IPS-11a (cell line): Measurements from ENCODE around the gene CXCL5.
A peak's percentile ranks its signal among the peaks of the same experiment; 100 is the strongest.

Source experiments
- H3K4me3 ChIP-seq: one replicate; pipeline ENCODE4 v1.5.1; 2013; ENCODE audit warnings: low read depth, low read length, control low read depth

The CXCL5 gene

DNA sequence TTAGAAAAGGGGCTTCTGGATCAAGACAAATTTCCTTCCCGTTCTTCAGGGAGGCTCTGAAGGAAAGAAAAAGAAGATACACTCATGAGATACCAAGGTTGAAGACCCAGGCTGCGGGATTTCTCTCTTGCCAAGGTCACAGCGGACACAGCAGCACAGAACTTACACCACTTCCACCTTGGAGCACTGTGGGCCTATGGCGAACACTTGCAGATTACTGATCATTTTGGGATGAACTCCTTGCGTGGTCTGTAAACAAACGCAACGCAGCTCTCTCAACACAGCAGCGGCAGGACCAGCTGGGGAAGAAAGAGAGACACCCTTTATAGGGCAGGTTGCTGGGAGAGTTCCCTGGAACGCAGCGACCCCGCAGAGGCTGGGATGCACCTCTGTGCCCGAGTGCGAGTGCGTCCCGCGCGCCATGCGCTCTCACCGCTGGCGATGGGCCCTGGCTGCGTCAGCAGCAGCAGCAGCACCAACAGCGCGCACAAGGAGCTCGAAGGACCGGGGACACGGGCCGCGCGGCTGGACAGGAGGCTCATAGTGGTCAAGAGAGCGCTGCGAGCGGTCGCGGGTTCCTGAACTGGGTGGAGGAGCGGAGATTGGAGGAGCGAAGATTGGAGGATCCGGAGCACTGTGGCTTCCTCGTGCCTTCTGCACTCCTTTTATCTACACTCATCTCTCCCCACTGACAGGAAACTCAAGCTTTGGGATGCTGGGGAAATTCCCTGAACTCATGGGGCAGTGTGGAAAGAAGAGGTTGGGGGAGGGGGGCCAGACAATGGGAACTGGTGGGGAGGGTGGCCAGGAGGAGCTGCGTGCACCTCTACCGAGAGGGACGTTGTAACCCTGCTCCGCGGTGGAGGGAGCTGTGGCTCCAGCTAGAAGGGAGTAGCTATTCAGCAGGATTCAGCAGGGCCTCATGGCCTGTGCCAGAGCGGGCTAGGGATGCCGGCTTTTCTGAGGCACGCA, at the start of gene CXCL5:
Gene CXCL5, minus strand, starts transcription at position 638 of the 972 bp plus-strand sequence. Its CDS starts 96 bp downstream, at position 542.
- peak within 1 kb of the TSS; percentile 25 for H3K4me3 ChIP-seq

DNA sequence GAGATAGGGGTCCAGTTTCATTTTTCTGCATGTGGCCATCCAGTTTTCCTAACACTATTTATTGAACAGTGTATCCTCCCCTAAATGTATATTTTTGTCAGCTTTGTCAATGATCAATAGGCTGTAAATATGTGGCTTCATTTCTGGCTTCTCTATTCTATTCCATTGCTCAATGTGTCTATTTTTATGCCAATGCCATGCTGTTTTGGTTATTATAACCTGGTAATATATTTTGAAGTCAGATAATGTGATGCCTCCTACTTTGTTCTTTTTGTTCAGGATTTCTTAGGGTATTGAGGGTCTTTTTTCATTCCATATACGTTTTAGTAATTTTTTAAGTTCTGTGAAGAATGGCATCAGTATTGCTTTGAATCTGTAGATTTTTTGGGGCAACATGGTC, 48.7 kb upstream of the CXCL5 start:
- H3K4me3 ChIP-seq: no peak overlapping the region

DNA sequence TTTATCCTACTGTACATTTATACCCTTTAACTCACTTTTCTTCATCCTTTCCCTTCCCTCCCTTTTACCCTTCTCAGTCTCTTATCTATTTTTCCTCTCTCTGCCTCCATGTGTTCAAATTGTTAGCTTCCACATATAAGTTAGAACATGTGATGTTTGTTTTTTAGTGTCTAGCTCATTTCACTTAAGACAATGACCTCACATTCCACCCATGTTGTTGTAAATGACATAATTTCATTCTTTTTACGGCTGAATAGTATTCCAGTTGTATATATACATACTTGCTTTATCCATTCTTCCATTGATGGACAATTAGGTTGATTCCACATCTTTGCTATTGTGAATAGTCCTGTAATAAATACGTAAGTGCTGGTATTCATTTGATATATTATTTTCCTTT, 47.3 kb upstream of the CXCL5 start:
- H3K4me3 ChIP-seq: no peak overlapping the region

DNA sequence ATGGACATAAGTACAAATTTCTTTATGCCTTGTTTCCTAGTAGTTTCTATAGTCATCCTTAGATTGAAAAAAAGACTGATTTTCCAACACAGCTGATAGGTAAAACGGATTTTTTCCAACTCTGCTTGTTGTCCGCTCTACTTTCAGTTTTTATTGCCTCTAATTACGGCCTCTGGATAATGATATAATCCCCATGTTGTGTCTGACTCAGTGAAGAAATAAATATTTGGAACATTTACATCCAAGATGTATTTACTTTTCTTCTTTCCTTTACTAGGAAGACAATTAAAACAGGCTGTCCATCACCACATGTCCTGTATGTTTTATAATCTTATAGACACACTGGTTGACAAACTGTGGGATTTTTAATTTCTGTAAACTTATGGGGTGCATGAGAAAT, 46.8 kb upstream of the CXCL5 start:
- H3K4me3 ChIP-seq: no peak overlapping the region

DNA sequence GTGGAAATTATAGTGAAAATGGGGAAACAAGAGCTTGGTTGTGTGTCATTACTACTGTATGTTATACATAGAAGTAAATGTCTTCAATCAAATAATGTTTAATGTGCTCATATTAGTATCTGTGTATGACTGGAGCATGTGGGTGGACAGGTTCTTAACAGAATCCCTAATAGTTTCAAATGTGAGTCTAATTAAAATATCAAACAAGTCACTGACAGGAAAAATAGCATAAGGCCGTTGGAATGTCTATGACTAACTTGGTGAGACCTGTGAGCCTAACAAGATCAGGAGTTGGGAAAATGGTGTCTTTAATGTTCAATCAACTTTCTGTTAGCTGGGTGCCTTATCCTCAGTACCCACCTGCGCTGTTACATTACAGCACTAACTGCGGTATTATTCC, 46.2 kb upstream of the CXCL5 start:
- H3K4me3 ChIP-seq: no peak overlapping the region

DNA sequence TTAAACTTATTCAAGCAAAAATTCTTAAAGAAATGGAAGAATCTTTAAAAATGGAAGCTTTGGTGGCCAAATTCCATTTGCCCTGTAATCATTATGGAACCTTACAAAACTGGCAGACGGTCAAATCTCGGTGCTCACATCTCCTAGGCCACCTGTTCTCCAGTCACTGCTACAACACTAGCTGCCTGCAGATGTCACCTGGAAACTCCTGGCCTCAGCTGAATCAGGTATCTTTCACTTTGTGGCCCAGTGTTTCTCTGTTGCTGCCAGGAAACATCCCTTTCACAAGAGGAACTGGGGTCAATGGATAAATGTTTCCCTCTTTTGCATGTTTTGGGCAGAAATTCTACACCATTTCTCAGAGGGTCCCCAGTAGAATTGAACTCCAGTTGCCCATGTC, 44.2 kb upstream of the CXCL5 start:
- H3K4me3 ChIP-seq: no peak overlapping the region

DNA sequence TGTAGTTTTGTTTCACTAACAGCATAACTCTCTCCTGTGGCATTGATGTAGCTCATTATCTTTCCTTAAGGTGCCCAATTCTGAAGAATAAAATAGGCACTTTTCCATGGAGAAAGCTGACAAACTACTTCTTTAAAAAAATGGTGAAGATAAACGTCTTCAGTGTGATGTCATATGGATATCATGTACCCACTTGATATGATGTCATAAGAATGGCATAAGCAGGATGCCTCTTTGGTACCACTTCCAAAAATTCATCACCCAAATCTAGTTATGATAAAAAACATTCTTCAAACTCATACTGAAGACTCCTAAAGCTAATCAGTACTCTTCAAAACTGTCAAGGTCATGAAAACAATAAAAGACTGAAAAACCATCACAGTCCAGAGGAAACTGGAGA, 42.9 kb upstream of the CXCL5 start:
- no peak overlapping the region for H3K4me3 ChIP-seq

DNA sequence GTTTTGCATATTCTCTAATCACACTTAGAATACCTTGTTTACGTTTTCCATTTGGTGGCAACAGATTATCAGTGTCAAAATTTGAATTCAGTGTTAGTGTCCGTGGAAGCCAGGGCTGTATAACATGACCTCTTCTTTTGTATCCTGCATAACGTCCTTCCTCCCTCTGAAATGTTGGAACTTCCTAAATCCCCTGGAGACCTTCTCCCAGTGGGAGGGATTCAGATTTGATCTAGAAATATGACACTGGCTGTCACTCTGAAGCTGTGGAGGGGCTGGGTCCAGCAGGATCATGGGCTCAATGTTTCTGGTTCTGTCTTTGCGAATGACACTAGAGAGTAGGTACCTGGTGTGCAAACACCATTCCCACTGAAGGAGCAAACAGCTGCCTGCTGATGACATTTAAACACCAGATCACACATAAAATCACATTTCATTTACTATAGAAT, 40.9 kb upstream of the CXCL5 start:
- H3K4me3 ChIP-seq: peak overlapping the region; percentile 63

DNA sequence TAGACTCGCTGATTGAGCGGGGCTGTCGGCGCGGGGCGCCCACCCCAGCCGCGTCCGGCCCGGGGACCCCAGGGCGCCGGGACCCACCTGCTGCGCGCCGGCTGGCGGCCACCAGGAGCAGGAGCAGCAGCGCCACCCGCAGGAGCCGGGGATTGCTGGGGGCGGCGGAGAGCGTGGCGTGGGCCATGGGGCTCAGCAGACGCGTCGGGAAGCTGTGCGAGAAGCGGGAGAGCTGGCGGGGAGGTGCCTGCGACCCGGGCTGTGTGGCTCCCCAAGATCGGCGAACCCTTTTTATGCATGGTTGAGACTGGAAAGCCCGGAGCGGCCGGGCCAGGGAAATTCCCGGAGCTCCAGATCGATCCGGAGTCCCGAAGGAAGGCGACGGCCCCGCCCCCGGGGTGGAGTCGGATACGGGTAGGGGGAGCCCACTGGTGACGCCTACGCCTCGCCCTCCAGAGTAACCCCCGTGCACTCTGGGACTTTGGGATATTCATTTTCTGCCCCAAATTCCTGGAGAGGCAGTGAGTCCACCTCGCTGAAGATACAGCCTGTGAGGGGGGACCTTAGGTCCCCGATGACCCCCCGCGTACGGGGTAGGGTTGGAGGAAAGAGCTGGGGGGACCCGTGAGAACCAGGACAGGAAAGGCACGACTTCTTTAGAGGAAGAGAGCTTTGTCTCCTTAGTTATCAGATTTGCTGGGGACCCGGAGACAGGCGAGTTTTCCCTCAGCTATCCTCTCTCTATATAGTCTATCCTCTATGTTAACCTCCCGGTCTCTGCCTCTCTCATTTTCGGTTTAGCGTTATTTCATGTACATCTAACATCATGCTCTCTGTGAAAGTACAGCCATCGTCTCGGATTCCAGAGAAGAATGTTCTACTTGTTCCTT, 40.2 kb upstream of the CXCL5 start, which contains the start of gene CXCL3:
Gene CXCL3, minus strand, starts transcription at position 265 of the 890 bp plus-strand sequence. Its CDS starts 78 bp downstream, at position 187.
- H3K4me3 ChIP-seq: peak within 1 kb of the TSS; percentile 63

DNA sequence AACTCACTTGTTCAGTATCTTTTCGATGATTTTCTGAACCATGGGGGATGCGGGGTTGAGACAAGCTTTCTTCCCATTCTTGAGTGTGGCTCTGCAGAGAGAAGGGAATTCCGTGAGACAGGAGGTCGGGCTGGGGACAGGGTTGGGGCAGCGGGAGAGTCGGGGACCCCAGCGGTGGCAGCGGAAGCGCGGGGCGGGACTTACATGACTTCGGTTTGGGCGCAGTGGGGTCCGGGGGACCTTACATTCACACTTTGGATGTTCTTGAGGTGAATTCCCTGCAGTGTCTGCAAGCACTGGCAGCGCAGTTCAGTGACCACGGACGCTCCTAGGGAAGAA, 39.6 kb upstream of the CXCL5 start:
- H3K4me3 ChIP-seq: peak overlapping the region; percentile 63

DNA sequence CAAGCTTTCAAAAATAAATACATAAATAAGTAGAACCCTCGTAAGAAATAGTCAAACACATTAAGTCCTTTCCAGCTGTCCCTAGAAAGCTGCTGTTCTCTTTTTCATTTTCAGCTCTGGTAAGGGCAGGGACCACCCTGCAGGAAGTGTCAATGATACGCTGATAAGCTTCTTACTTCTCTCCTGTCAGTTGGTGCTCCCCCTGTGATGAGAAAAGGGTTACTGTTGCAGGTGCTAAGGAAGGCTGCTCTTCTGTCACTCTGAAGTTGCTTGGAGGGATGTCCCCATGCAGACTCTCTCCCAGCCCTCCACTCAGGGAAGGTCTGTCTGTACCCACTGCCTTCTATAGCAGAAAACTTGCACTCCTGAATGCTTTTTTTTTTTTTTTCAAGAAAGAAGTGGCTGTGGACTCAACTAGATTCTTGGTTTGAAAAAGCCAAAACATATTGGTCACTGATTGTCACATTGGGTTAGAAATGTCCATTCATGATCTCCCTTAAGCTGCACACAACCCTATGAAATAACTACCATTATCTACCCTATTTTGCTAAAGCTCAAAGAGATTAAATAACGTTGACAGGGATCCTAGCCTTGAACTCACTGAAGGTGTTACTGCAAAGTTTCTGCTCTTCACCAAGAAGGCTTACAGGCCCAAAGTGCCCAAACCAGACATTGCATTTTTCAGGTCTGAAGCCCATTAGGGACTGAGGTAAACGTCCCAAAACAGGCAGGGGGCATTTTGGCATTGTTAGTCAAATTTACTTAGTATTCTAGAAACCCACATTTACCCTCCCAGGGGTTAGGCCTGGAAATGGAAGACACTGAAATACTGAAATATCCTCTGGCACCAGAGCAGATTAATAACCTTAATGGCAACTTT, 38.8 kb upstream of the CXCL5 start:
- peak overlapping the region; percentile 63 for H3K4me3 ChIP-seq

DNA sequence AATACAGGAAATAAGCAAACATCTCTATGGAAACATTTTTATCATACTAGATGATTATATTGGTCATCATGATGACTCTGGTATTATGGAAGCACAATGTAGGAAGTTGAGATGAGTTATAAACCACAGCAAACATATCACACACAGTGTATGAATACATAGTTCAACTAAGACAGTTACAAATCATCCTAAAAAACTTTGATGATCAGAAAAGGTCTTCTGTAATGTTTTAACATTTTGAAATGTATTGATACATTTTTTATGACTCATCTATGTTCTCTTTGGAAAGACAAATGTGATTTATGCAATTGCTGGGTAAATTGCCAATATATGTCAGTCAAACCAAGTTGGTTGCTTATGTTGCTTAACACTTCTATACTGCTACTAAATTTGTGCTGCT, 35.3 kb upstream of the CXCL5 start:
- no peak overlapping the region for H3K4me3 ChIP-seq

DNA sequence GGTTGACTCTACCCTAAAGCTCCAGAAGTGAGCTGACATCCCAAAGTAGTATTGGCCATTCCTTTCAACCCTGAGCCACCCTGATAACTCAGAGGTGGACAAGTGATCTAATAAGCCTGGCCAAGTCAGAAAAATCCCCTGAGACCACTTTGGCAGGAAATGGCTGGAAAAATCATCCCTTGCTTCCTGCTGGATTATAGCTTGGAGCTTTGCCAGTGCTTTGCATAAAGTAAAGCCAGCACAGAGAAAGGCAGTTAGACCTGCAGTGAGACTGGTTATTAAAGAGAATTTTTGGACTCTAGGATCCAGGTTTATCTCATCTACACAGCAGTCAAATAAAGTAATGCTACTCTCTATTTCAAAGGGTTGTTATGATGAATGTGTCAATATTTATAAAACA, 33.6 kb upstream of the CXCL5 start:
- no peak overlapping the region for H3K4me3 ChIP-seq

DNA sequence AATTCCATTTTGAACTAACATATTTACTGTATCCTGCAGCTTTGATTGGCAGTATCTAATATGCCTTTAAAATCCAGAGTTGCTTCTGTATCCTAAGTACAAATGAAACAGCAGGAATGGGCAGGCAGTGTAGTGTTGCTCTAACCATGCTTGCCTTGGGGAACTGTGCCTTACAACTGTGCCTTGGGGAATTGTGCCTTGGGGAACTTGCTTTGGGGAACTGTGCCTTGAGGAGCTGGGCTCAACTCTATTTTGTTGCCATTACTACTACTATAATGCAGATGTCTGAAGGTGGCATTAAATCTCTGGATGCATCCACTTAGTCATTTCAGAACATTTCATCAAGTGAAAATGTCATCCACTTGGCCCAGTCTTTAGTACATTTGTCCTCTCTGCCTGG, 33.1 kb upstream of the CXCL5 start:
- H3K4me3 ChIP-seq: no peak overlapping the region

DNA sequence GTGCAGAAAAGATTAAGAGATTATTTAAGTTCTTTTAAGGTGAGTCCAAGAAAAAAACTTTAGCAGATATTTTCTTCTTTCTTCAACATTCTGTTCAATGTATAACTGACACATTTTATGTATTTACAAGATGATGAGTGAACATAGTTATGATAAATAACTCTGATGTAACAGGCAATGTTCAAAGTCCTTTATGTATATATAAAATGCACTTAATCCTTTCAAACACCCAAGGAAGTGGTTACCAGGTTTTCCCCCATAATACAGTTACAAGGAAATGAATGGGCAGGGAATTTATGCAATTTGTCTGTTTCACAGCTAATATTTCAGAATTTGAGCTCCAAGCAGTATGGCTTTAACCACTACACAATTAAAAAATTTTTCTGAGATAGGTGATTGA, 31.8 kb upstream of the CXCL5 start:
- H3K4me3 ChIP-seq: no peak overlapping the region

DNA sequence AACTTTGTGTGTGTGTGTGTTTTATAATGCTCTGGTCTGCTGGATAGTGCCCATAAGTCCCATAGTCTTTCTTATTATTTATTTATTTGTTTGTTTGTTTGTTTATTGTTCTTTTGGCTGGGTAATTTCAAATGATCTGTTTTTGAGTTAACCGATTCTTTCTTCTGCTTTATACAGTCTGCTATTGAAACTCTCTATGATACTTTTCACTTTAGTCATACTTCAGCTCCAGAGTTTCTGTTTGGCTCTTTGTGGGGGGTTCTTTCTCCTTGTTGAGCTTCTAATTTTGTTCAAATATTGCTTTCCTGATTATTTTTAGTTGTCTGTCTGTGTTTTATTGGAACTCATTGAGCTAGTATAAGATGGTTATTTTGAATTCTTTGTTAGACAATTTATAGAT, 30.0 kb upstream of the CXCL5 start:
- H3K4me3 ChIP-seq: no peak overlapping the region

DNA sequence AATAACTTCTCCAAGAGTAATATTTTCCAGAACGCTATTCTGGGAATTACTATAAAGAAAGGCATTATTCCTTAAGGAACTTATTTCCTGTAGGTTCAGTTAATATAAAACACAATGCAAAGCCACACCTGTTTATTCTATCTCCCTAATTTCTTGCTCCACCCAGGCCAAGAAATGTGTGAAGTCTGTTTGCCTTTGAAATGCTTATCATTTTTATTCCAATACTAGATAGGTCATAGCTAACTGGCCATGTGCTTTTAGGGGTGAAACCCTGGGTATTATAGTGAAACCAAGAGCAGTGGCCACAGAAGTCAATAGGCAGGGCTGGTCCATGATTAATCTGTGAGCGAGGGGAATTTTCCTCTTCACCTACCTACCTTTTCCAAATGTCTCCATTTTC, 25.2 kb upstream of the CXCL5 start:
- no peak overlapping the region for H3K4me3 ChIP-seq

DNA sequence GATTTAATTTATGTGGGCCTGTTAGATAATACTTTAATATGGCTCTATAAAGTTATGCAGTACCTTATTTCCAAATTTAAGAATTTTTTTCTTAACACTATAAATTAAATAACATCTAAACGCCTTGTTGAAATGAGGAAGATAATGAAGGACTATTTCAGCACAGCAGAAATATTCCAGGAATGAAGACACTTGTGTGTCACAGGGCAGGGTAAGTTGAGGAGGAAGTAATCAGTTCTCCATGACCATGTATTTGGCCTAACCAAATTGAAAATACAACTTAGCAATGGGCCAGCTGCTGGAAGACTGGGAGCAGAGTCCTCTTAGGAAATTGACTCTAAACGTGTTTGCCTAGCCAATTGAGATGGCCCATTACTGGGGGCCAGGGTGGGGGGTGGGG, 23.1 kb upstream of the CXCL5 start:
- no peak overlapping the region for H3K4me3 ChIP-seq

DNA sequence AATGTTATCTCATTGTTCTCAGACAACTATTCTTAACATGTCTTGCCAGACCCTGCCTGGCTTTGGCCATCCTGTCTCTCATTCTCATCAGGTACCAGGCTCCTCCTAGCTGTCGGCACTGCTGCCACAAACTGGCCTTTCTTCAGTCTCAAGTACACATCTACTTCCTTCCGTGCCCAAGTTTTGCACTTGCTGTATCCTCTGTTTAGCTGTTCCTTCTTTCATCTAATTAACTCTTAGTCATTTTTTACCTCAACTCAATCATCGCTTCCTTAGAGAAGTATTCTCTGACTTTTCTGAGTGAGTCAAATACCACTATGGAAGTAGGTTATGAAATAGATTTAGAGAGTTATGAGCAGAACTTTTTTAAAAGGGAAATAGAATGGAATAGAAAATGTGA, 20.3 kb upstream of the CXCL5 start:
- no peak overlapping the region for H3K4me3 ChIP-seq

DNA sequence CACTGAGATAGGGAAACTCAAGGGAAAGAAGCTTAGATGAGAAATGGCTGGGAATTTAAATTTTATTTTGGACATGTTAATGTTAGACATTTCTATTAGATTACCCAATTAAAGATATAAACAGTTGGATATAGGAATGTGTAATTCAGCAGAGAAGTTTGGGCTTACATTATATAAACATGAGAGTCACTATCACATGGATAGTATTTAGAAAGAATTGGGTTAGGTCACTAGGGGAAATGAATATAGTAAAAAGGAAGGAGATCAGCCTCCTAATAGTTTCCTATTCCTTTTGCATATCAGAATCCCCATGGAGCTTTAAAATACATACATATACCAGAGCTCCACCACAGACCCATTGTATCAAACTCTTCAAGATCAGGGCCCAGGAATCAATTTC, 19.6 kb upstream of the CXCL5 start:
- no peak overlapping the region for H3K4me3 ChIP-seq

DNA sequence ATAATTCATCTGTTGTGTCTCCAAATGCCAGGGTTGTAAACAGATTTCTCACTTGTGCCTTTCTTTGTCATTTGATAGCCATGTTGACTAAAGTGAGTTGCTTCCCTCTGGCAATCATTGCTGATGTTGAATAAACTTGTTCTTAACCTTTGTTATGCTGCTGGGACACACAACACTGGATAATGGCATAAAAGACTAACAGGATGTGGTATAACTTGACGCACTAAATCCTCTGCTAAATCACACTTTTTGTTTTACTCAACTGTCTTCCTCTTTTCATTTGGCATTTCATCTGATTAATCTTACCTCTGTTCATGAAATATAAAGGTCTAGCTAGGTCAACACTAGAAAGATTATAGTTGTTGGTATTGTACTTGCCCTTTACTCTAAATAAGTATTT, 17.6 kb upstream of the CXCL5 start:
- no peak overlapping the region for H3K4me3 ChIP-seq
